GM12865 (cell line): ENCODE data around the gene EIF3B.
"Not testable (repeated sequence)": the region's sequence is repeated elsewhere in the genome, so short reads cannot be mapped to it uniquely, and the experiment has no call there.

ENCODE experiments used
- DNase-seq: peaks from one replicate; pipeline ENCODE4 v3.0.0; 2010; ENCODE audit warnings: low read depth
- H3K4me3 ChIP-seq: 2 replicates; pipeline ENCODE4 v1.5.1; 2011; ENCODE audit warnings: mild to moderate bottlenecking, low read depth, low read length, control low read depth
- TF ChIP-seq, protein P1 (sequence below): IDR thresholded peaks from 2 replicates; pipeline ENCODE4 v1.5.1; 2011; ENCODE audit warnings: low read length, control low read depth, low read depth, inconsistent platforms; ENCODE audit not compliant: insufficient read depth; ENCODE audit errors: missing control alignments

The EIF3B gene

DNA sequence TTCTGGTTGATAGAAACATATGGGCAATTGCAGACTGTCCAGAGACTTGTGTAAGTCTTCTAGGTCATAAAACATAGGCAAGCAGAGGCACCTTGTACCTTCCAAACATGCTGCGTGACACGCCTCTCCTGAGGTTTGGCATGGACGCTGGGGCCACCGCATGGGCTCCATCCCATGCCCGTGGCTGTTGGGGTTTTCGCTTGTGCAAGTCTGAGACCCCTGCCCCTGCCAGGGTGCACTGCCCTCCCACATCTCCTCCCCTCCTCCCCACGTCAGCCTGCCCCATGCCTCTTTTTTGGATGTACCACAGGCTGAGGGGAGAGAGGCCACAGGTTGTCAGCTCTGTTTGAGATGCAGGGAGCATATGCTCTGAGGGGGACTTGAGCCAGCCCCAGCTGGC, 19.0 kb downstream of the EIF3B start:
- TF ChIP-seq, protein P1, sequence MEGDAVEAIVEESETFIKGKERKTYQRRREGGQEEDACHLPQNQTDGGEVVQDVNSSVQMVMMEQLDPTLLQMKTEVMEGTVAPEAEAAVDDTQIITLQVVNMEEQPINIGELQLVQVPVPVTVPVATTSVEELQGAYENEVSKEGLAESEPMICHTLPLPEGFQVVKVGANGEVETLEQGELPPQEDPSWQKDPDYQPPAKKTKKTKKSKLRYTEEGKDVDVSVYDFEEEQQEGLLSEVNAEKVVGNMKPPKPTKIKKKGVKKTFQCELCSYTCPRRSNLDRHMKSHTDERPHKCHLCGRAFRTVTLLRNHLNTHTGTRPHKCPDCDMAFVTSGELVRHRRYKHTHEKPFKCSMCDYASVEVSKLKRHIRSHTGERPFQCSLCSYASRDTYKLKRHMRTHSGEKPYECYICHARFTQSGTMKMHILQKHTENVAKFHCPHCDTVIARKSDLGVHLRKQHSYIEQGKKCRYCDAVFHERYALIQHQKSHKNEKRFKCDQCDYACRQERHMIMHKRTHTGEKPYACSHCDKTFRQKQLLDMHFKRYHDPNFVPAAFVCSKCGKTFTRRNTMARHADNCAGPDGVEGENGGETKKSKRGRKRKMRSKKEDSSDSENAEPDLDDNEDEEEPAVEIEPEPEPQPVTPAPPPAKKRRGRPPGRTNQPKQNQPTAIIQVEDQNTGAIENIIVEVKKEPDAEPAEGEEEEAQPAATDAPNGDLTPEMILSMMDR, result no peak
- no peak overlapping the region for H3K4me3 ChIP-seq
- DNase-seq, result no peak

DNA sequence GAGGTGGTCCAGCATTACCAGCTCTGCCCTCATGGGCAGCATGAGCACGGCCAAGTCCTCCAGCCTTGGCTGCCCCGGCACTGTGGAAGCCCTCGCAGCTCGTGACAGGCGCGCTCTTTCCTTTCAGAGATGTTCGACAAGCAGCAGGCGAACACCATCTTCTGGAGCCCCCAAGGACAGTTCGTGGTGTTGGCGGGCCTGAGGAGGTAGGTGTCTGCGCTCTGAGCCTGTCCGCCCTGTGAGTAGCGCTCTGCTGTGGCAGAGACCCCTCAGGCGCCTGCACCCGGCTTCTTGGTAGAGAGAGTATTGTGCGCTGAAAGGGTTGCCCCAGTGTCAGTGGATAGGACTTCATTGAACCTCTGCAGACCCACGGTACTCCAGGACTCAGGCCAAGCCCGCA, 19.8 kb downstream of the EIF3B start:
- no peak for DNase-seq
- TF ChIP-seq, protein P1, result no peak
- no peak overlapping the region for H3K4me3 ChIP-seq

DNA sequence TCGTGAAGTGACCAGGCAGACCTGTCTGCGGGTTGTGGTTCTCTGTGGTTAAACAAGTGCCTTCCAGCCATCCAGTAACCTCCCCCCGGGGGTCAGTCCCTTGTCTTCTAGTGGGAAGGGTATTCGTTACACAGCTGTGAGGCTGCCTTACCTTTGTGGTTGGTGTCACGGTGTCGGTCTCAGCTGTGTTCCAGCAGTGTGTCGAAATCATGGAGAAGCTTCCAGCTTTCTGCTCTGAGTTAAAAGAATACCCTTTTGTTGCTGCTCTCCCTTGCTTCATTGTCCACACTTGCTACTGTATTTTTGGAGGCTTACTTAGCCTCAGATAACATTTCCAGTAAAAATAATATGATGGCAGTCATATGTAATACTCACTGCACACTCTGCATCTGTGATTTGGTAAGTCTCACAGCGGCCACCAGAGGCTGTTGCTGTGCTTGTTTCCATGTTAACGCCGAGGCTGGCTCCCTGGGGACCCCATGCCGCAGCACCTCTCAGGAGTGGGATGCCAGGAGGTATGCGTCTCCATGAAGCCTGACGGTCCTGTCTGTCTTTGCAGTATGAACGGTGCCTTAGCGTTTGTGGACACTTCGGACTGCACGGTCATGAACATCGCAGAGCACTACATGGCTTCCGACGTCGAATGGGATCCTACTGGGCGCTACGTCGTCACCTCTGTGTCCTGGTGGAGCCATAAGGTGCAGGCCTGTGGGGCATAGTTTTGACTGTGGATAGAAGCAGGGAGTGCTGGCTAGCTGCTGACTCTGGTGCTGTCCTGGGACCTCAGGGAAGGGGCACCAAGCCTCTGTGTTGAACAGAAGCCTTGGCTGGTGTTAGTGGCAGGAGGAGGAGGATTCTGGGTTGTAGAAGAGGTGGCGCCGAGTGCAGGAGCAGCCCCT, 20.5 kb downstream of the EIF3B start:
- TF ChIP-seq, protein P1, result no peak
- no peak overlapping the region for H3K4me3 ChIP-seq
- DNase-seq, result no peak

DNA sequence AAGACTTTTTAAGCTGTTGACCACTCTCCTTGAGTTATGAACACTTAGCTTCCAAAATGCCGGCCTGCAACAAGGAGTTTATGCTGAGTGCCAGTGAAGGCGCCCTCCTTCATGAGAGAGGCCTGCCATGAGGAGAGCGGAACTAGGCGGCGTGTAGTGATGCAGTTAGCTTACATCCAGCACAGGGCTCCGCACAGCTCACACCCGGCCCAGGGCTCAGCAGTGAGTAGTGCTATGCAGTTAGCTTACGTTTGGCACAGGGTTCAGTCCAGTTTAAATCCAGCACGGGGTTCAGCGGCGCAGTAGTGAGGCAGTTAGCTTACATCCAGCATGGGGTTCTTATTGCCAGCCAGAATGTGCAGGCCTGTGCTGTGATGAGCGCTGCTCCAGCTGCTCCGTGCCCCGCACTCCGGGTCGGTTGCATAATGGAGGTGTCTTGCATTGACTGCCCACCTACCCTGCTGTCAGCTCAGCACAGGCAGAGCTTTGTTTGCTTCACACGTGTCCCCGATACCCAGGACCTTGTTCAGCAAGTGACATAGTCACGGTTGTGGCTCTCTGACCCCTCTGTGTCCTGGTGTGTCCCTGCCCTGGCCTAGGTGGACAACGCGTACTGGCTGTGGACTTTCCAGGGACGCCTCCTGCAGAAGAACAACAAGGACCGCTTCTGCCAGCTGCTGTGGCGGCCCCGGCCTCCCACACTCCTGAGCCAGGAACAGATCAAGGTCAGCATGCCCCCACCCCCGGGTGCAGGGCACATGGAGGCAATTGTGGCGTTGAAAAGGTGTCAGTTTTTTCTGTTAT, 21.9 kb downstream of the EIF3B start:
- H3K4me3 ChIP-seq, result no peak overlapping the region
- DNase-seq, result no peak
- TF ChIP-seq, protein P1, result no peak

DNA sequence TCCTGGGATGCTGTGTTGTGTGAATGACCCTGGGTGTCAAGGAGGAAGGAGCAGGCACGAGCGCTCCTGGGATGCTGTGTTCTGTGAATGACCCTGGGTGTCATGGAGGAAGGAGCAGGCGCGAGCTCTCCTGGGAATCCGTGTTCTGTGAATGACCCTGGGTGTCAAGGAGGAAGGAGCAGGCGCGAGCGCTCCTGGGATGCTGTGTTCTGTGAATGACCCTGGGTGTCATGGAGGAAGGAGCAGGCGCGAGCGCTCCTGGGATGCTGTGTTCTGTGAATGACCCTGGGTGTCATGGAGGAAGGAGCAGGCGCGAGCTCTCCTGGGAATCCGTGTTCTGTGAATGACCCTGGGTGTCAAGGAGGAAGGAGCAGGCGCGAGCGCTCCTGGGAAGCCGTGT, 22.9 kb downstream of the EIF3B start:
- not testable (repeated sequence) for H3K4me3 ChIP-seq, DNase-seq

DNA sequence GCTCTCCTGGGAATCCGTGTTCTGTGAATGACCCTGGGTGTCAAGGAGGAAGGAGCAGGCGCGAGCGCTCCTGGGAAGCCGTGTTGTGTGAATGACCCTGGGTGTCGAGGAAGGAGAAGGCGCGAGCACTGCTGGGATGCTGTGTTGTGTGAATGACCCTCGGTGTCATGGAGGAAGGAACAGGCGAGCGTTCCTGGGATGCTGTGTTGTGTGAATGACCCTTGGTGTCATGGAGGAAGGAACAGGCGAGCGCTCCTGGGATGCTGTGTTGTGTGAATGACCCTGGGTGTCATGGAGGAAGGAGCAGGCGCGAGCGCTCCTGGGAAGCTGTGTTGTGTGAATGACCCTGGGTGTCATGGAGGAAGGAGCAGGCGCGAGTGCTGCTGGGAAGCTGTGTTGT, 23.5 kb downstream of the EIF3B start:
- not testable (repeated sequence) for DNase-seq, H3K4me3 ChIP-seq

DNA sequence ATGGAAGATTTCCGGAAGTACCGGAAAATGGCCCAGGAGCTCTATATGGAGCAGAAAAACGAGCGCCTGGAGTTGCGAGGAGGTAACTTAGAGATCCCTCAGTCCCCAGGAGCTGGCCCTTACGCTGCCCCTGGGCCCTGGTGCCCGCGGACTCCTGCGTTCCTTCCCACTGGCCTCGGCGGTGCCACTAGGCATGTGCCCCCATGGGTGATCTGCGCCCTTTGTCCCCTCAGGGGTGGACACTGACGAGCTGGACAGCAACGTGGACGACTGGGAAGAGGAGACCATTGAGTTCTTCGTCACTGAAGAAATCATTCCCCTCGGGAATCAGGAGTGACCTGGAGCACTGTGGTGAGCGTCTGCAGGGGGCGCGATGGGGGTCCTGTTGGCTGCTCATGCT, 24.5 kb downstream of the EIF3B start:
- no peak for DNase-seq
- TF ChIP-seq, protein P1, result no peak
- H3K4me3 ChIP-seq, result no peak overlapping the region

DNA sequence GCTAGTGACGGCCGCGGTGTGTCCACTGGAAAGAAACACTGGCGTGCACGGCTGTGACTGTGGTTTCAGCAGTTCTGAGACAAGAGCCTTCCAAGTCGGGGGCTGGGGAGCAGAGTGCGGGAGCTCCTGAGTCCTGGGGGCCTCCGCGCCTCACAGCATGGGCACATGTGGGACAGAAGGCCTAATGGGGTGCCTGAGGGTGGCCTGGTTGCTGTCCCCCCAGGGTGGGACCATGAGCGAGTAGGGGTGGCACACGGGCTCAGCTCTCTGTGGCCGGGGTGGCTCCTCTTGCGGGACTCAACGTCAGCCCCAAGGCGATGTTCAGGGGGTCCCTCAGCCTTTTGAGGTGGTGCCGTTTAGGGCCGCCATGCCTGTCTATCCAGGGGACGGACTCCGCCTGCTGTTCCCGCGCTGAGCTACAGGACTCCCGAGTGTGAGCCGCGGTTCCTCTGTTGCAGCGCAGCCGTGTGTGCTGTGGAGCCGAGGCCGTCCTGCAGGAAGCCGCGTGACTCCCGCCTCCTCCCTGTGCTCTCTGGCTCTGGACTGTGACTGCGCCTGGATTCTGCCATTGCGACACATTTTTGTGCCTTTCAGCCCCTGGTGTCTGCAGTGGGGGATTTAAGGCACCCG, 25.3 kb downstream of the EIF3B start:
- TF ChIP-seq, protein P1, result no peak
- DNase-seq, result no peak
- H3K4me3 ChIP-seq, result no peak overlapping the region
